ENCODE results near the gene NOL7.

NOL7 gene

GRCh38 chr6:13600036-13600435 is 15.1 kb upstream of the NOL7 start:
- no peak overlapping the region for H2AFZ ChIP-seq (ENCODE audit: low read length)
- H3K9ac ChIP-seq (ENCODE audit: low read length): no peak overlapping the region
- no peak overlapping the region for H3K4me3 ChIP-seq (ENCODE audit: low read depth, low read length, poor library complexity, severe bottlenecking)
- H3K36me3 ChIP-seq (ENCODE audit: insufficient read depth, low read length): peaks cover 54% of the 10 kb centered on the region
- H3K4me1 ChIP-seq (ENCODE audit: insufficient read depth, low read length, severe bottlenecking): peaks cover 10% of the 10 kb centered on the region
- no peak overlapping the region for H3K4me2 ChIP-seq (ENCODE audit: low read length)
- H3K27ac ChIP-seq (ENCODE audit: low read depth, low read length, poor library complexity, severe bottlenecking): no peak overlapping the region
- H3K9me2 ChIP-seq (ENCODE audit: low read depth, low read length): no peaks in the 10 kb centered on the region
- peaks cover 3% of the 10 kb centered on the region; the same call in 1 of the 2 replicates for H3K9me3 ChIP-seq (ENCODE audit: low read length)
- H4K20me1 ChIP-seq (ENCODE audit: insufficient read depth, low read length): no peaks in the 10 kb centered on the region
- TF ChIP-seq CTCF (IDR thresholded peaks at IDR 0.05; ENCODE audit: low read length) (no peak), EZH2 (IDR thresholded peaks at IDR 0.05; ENCODE audit: borderline replicate concordance, low read length) (no peak)
- H3K79me2 ChIP-seq (ENCODE audit: insufficient read depth, low read length): no peaks in the 10 kb centered on the region
- no peaks in the 10 kb centered on the region for H3F3A ChIP-seq (ENCODE audit: insufficient read depth, low read length)
- no peaks in the 10 kb centered on the region for H3K27me3 ChIP-seq (ENCODE audit: insufficient read depth, low read length)

DNA sequence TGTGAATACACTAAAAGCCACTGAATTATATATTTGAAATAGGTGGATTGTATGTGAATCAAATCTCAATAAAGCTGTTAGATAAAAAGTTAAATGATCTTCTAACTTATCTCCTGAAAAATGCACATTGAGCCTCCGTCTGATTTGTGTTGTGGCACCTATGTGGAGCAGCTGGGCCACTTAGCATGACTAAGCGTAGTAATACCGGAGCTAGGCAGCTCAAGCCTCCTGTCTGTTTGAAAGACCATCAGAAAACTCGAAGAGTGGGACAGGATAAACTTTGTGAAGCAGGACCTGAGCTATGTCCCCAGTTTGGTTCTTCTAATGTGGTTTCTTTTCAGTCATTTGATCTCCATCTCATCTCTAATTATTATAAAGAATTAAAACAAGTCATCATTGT is 11.0 kb upstream of the NOL7 start:
- Histone ChIP-seq H3K36me3 (ENCODE audit: insufficient read depth, low read length) (peaks cover 38% of the 10 kb centered on the region), H3K4me2 (ENCODE audit: low read length) (no peak overlapping the region), H4K20me1 (ENCODE audit: insufficient read depth, low read length) (no peaks in the 10 kb centered on the region), H3K9ac (ENCODE audit: low read length) (no peak overlapping the region), H3K27ac (ENCODE audit: low read depth, low read length, poor library complexity, severe bottlenecking) (no peak overlapping the region), H3K79me2 (ENCODE audit: insufficient read depth, low read length) (no peaks in the 10 kb centered on the region), H3K4me3 (ENCODE audit: low read depth, low read length, poor library complexity, severe bottlenecking) (no peak overlapping the region), H3K9me2 (ENCODE audit: low read depth, low read length) (no peaks in the 10 kb centered on the region), H3K27me3 (ENCODE audit: insufficient read depth, low read length) (no peaks in the 10 kb centered on the region), H3K9me3 (ENCODE audit: low read length) (peaks cover 3% of the 10 kb centered on the region; the same call in 1 of the 2 replicates), H2AFZ (ENCODE audit: low read length) (no peak overlapping the region), H3K4me1 (ENCODE audit: insufficient read depth, low read length, severe bottlenecking) (no peaks in the 10 kb centered on the region), H3F3A (ENCODE audit: insufficient read depth, low read length) (no peaks in the 10 kb centered on the region)
- no peak for TF ChIP-seq CTCF (IDR thresholded peaks at IDR 0.05; ENCODE audit: low read length)
- TF ChIP-seq EZH2 (IDR thresholded peaks at IDR 0.05; ENCODE audit: borderline replicate concordance, low read length): no peak

DNA sequence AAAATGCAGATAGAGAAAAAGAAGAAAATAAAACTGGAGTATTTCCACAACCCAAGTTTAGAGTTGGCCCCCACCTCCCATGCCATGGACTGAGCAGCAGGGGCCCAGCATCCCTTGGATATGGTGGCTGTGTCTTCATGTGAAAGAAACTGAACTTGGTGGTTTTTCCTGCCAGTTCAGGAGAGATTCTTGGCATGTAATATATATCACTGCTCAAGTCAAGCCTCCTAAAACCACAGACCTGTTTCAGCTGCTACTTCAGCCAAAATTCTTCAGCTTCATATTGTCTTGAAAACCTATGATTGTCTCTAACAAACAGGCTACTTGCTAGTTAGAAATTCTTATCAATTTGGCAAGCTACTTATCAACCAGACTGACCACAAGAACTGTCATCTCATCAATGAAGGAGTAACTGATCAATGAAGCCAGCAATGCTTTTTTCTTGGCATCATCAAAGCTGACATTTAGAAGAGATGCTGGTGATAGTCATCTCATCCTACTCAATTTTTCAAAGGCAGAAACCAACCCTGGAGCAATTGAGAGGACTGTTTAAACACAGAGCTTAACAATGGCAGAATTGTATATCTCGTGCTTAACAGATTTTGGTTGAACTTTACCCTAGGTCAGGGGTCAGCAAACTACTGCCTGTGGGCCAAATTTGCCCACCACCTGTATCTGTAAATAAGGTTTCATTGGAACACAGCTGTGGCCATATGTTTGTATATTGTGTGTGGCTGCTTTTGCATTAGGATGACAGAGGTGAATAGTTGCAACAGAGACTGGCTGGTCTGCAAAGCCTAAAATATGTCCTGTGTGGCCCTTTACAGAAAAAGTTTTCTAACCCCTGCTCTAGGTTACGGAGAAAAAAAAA is 10.4 kb upstream of the NOL7 start:
- no peaks in the 10 kb centered on the region for H3K79me2 ChIP-seq (ENCODE audit: insufficient read depth, low read length)
- H3K27ac ChIP-seq (ENCODE audit: low read depth, low read length, poor library complexity, severe bottlenecking): no peak overlapping the region
- no peak overlapping the region for H3K9ac ChIP-seq (ENCODE audit: low read length)
- H3K27me3 ChIP-seq (ENCODE audit: insufficient read depth, low read length): no peaks in the 10 kb centered on the region
- no peak overlapping the region for H3K4me2 ChIP-seq (ENCODE audit: low read length)
- peaks cover 3% of the 10 kb centered on the region; the same call in 1 of the 2 replicates for H3K9me3 ChIP-seq (ENCODE audit: low read length)
- H3F3A ChIP-seq (ENCODE audit: insufficient read depth, low read length): no peaks in the 10 kb centered on the region
- H4K20me1 ChIP-seq (ENCODE audit: insufficient read depth, low read length): no peaks in the 10 kb centered on the region
- no peaks in the 10 kb centered on the region for H3K4me1 ChIP-seq (ENCODE audit: insufficient read depth, low read length, severe bottlenecking)
- H3K9me2 ChIP-seq (ENCODE audit: low read depth, low read length): no peaks in the 10 kb centered on the region
- TF ChIP-seq EZH2 (IDR thresholded peaks at IDR 0.05; ENCODE audit: borderline replicate concordance, low read length) (no peak), CTCF (IDR thresholded peaks at IDR 0.05; ENCODE audit: low read length) (no peak)
- peaks cover 34% of the 10 kb centered on the region for H3K36me3 ChIP-seq (ENCODE audit: insufficient read depth, low read length)
- no peak overlapping the region for H3K4me3 ChIP-seq (ENCODE audit: low read depth, low read length, poor library complexity, severe bottlenecking)
- no peak overlapping the region for H2AFZ ChIP-seq (ENCODE audit: low read length)
